ENCODE measurements around the gene SPAG16.

DNA sequence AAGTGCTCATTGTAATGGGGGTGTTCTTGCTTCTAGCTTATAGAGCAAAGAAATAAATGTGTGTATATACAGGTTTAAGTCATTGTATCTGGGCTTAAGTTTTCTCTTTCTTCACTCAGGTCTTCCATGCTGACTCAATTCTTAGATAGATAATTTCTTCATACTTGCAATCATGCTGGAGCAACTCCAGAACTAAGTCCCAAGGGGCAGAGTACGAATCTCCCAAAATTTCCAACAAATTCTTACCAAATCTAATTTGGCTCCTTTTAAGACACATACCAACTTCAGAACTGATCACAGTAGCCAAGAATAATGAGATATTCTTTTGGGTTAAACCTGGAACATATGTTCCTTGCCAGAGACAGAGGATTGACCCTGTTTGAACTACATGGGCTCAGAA is 4.3 kb upstream of the SPAG16 start:
- TF ChIP-seq POLR2AphosphoS5 (IDR thresholded peaks at IDR 0.05): no peak
- TF ChIP-seq, protein P1, sequence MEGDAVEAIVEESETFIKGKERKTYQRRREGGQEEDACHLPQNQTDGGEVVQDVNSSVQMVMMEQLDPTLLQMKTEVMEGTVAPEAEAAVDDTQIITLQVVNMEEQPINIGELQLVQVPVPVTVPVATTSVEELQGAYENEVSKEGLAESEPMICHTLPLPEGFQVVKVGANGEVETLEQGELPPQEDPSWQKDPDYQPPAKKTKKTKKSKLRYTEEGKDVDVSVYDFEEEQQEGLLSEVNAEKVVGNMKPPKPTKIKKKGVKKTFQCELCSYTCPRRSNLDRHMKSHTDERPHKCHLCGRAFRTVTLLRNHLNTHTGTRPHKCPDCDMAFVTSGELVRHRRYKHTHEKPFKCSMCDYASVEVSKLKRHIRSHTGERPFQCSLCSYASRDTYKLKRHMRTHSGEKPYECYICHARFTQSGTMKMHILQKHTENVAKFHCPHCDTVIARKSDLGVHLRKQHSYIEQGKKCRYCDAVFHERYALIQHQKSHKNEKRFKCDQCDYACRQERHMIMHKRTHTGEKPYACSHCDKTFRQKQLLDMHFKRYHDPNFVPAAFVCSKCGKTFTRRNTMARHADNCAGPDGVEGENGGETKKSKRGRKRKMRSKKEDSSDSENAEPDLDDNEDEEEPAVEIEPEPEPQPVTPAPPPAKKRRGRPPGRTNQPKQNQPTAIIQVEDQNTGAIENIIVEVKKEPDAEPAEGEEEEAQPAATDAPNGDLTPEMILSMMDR (IDR thresholded peaks at IDR 0.05): no peak
- no peak for TF ChIP-seq POLR2A (IDR thresholded peaks at IDR 0.05)

Data from breast epithelium (tissue), 3 donors.